Measurements from ENCODE around the gene XPOT. TPM values are rescaled to one million over a fixed set of nuclear protein-coding genes. Genes with fewer than 3 reads are reported as not detected.

The XPOT gene
- total RNA-seq, 1 donor from 2014 or later = 24.5 TPM

- intact Hi-C loops (cut with DNase I) = no loop called here
- TF ChIP-seq CTCF (IDR thresholded peaks at IDR 0.05) = no peak
- H3K9me3 ChIP-seq = no peaks in the 10 kb centered on the region
These were observed 8.5 kb upstream of the XPOT start for GRCh38 chr12:64395739-64396138.

GRCh38 chr12:64400041-64400440, 4.2 kb upstream of the XPOT start:
- Histone ChIP-seq H3K4me1 (peaks cover 0 to 4% of the 10 kb centered on the region in 2 donors), H3K27ac (no peak overlapping the region), H3K27me3 (no peaks in the 10 kb centered on the region), H3K4me3 (no peak overlapping the region), H3K9me3 (no peaks in the 10 kb centered on the region), H3K36me3 (no peaks in the 10 kb centered on the region)
- intact Hi-C loops (cut with DNase I) = loop anchor here (5.0 kb wide), 2 partner anchors 357 to 623 kb away; partner anchors contain the start of genes GNS and RXYLT1
- DNase-seq (ENCODE audit: low spot score in 2 of 2) = no peak
- TF ChIP-seq CTCF (IDR thresholded peaks at IDR 0.05) = no peak

More at GRCh38 chr12:64395739-64396138, 8.5 kb upstream of the XPOT start:
- no peaks in the 10 kb centered on the region for H3K27me3 ChIP-seq
- H3K4me1 ChIP-seq = no peaks in the 10 kb centered on the region
- DNase-seq (ENCODE audit: low spot score in 2 of 2) = no peak
- H3K27ac ChIP-seq = no peak overlapping the region
- H3K4me3 ChIP-seq = no peak overlapping the region
- no peaks in the 10 kb centered on the region for H3K36me3 ChIP-seq

DNA sequence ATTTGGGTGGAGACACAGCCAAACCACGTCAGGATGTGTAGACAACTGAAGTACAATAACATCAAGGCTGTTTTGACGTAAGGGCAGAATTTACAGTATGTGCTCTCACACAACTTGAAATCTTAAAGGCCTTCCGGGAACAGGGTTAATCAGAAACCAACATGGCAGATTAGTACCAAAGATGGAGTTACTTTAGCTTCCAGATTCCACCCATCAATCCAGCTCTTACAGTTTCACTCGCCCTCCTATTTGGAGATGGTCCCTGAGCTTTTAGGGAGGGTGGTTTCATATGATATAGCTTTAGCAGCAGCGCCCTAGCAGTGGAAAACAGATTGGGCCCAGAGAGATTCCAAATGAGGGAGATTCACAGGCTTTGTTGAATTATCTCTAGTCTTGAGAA, 2.0 kb upstream of the XPOT start:
- DNase-seq (ENCODE audit: low spot score in 2 of 2) = no peak
- Histone ChIP-seq H3K4me1 (peaks cover 0 to 10% of the 10 kb centered on the region in 2 donors), H3K27ac (no peak overlapping the region), H3K27me3 (no peaks in the 10 kb centered on the region), H3K4me3 (no peak overlapping the region), H3K9me3 (no peaks in the 10 kb centered on the region), H3K36me3 (no peaks in the 10 kb centered on the region)
- no peak for TF ChIP-seq CTCF (IDR thresholded peaks at IDR 0.05)
- intact Hi-C loops (cut with DNase I) = loop anchor here (5.0 kb wide), 2 partner anchors 355 to 625 kb away; partner anchors contain the start of genes GNS and RXYLT1

- Histone ChIP-seq H3K9me3 (no peaks in the 10 kb centered on the region), H3K4me3 (peak overlapping the region; percentile 76 to 98), H3K36me3 (peaks cover 0 to under 1% of the 10 kb centered on the region in 2 donors), H3K4me1 (peaks cover 0 to 10% of the 10 kb centered on the region in 2 donors), H3K27me3 (no peaks in the 10 kb centered on the region), H3K27ac (peak overlapping the region; percentile 97 to 98)
- no peak for TF ChIP-seq CTCF (IDR thresholded peaks at IDR 0.05)
- DNase-seq (ENCODE audit: low spot score in 2 of 2) = peak in 1 of 2 donors; percentile 72
- intact Hi-C loops (cut with DNase I) = loop anchor here (1.0 to 5.0 kb wide), 6 partner anchors 48 to 627 kb away; partner anchors contain the start of genes GNS, KICS2, RXYLT1 and TBK1
These were observed 471 bp downstream of the XPOT start for GRCh38 chr12:64404470-64405256.

GRCh38 chr12:64407342-64408223, 3.4 kb downstream of the XPOT start:
- no peak overlapping the region for H3K4me3 ChIP-seq
- H3K27me3 ChIP-seq = no peaks in the 10 kb centered on the region
- no peak for DNase-seq (ENCODE audit: low spot score in 2 of 2)
- H3K4me1 ChIP-seq = peaks cover 0 to 10% of the 10 kb centered on the region in 2 donors
- peaks cover 15 to 30% of the 10 kb centered on the region in 2 donors for H3K36me3 ChIP-seq
- H3K9me3 ChIP-seq = no peaks in the 10 kb centered on the region
- no peak for TF ChIP-seq CTCF (IDR thresholded peaks at IDR 0.05)
- H3K27ac ChIP-seq = no peak overlapping the region
- intact Hi-C loops (cut with DNase I) = no loop called here

Data from ascending aorta (tissue), 2 donors.